Measurements from ENCODE around the gene AOC1. TPM values are rescaled to one million over a fixed set of nuclear protein-coding genes. Genes with fewer than 3 reads are reported as not detected.

AOC1 gene
- total and polyA plus RNA-seq, 2 of the 4 experiments (the other 2 are of a cell fraction) = not detected

- H2BK20ac ChIP-seq (ENCODE audit: low read depth, low read length) = no peak overlapping the region
- H3K4me1 ChIP-seq (ENCODE audit: control insufficient read depth, insufficient read depth, low read length) = no peaks in the 10 kb centered on the region
- no peaks in the 10 kb centered on the region for H3K36me3 ChIP-seq (ENCODE audit: control insufficient read depth, insufficient read depth, low read length)
- H3K79me1 ChIP-seq (ENCODE audit: low read depth in 1 of 2, low read length in 2 of 2) = no peaks in the 10 kb centered on the region
- H3K14ac ChIP-seq (replicated peaks; ENCODE audit: low read depth, low read length) = no peak overlapping the region
- no peak overlapping the region for H2BK15ac ChIP-seq (ENCODE audit: low read depth, low read length)
- TF ChIP-seq CHD1 (IDR thresholded peaks at IDR 0.05; ENCODE audit: low read depth, low read length) = no peak
- TF ChIP-seq SMC3 (IDR thresholded peaks at IDR 0.05; ENCODE audit: low read depth, low read length) = no peak
- no peak for TF ChIP-seq RFX5 (IDR thresholded peaks at IDR 0.05; ENCODE audit: low read depth, low read length)
- TF ChIP-seq RAD21 (IDR thresholded peaks at IDR 0.05; ENCODE audit: low read length) = no peak
- no peak for TF ChIP-seq FOS (IDR thresholded peaks at IDR 0.05; ENCODE audit: low read depth, low read length)
- TF ChIP-seq, protein P1, sequence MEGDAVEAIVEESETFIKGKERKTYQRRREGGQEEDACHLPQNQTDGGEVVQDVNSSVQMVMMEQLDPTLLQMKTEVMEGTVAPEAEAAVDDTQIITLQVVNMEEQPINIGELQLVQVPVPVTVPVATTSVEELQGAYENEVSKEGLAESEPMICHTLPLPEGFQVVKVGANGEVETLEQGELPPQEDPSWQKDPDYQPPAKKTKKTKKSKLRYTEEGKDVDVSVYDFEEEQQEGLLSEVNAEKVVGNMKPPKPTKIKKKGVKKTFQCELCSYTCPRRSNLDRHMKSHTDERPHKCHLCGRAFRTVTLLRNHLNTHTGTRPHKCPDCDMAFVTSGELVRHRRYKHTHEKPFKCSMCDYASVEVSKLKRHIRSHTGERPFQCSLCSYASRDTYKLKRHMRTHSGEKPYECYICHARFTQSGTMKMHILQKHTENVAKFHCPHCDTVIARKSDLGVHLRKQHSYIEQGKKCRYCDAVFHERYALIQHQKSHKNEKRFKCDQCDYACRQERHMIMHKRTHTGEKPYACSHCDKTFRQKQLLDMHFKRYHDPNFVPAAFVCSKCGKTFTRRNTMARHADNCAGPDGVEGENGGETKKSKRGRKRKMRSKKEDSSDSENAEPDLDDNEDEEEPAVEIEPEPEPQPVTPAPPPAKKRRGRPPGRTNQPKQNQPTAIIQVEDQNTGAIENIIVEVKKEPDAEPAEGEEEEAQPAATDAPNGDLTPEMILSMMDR (conservative IDR thresholded peaks at IDR 0.05; ENCODE audit: low read depth, low read length) = no peak
- no peak for TF ChIP-seq BHLHE40 (IDR thresholded peaks at IDR 0.05; ENCODE audit: low read depth, low read length)
- TF ChIP-seq RCOR1 (IDR thresholded peaks at IDR 0.05; ENCODE audit: insufficient replicate concordance, low read length) = no peak
- no peak for TF ChIP-seq CEBPB (IDR thresholded peaks at IDR 0.05; ENCODE audit: low read depth, low read length)
- no peak for TF ChIP-seq USF2 (IDR thresholded peaks at IDR 0.05; ENCODE audit: low read depth, low read length)
- WGBS, 2 experiments (ENCODE audit: extremely low coverage in 2 of 2, insufficient read length in 1 of 2) = no CpG with 5 or more reads among the region's 1 CpG
- in situ Hi-C loops (cut with MboI; ENCODE audit: low sequenced_read_pairs) = no loop called here
- no peaks in the 10 kb centered on the region; the same call in 1 of the 2 replicates for H3K27me3 ChIP-seq (ENCODE audit: control insufficient read depth, insufficient read depth, low read length)
- no peak overlapping the region for H2BK120ac ChIP-seq (ENCODE audit: low read depth, low read length)
- no peak overlapping the region for H3K56ac ChIP-seq (ENCODE audit: extremely low read depth, insufficient read depth, low read length)
- H3K4ac ChIP-seq (ENCODE audit: low read depth, low read length) = no peak overlapping the region
- no peak overlapping the region for H2AK9ac ChIP-seq (replicated peaks; ENCODE audit: low read depth, low read length, poor library complexity)
- no peak overlapping the region for H3K18ac ChIP-seq (ENCODE audit: low read depth, low read length)
- POLR2A ChIA-PET (ENCODE audit: unreplicated experiment) = no interaction called here
- dilution Hi-C loops (cut with HindIII; ENCODE audit: low sequenced_read_pairs, unreplicated experiment) = no loop called here
- no peak overlapping the region for H3K9ac ChIP-seq (ENCODE audit: low read depth, low read length)
- no peak overlapping the region for H2AK5ac ChIP-seq (ENCODE audit: low read depth, low read length)
- intact Hi-C loops (cut with micrococcal nuclease) = no loop called here
- no peak overlapping the region for H3K23ac ChIP-seq (ENCODE audit: low read depth, low read length)
- no TSS peak for BruUV-seq (replicated peaks)
- no peak overlapping the region for H3K4me3 ChIP-seq (ENCODE audit: insufficient read depth, low read depth, low read length)
- no peak overlapping the region for H4K8ac ChIP-seq (ENCODE audit: low read depth in 2 of 2, low read length in 2 of 2)
- H2AFZ ChIP-seq (replicated peaks; ENCODE audit: low read length, poor library complexity) = no peak overlapping the region
- no peak for ATAC-seq (ENCODE audit: low read depth)
- DNase-seq = no peak
- no peak overlapping the region for H3K27ac ChIP-seq (ENCODE audit: insufficient read depth, low read length)
- H3K9me3 ChIP-seq (ENCODE audit: control insufficient read depth, insufficient read depth, low read length) = no peaks in the 10 kb centered on the region
- no peak overlapping the region for H4K91ac ChIP-seq (ENCODE audit: insufficient read depth, low read depth, low read length)
- CTCF ChIA-PET = no interaction called here
- no peaks in the 10 kb centered on the region for H4K20me1 ChIP-seq (ENCODE audit: insufficient read depth, low read length)
- no peak overlapping the region for H4K5ac ChIP-seq (ENCODE audit: low read depth, low read length)
- no peaks in the 10 kb centered on the region for H3K9me1 ChIP-seq (ENCODE audit: insufficient read depth, low read length)
- H2BK5ac ChIP-seq (ENCODE audit: low read depth, low read length, poor library complexity, severe bottlenecking) = no peak overlapping the region
- H3K4me2 ChIP-seq (ENCODE audit: low read depth, low read length) = no peak overlapping the region
Measured at GRCh38 chr7:150830937-150831336, 21.4 kb upstream of the AOC1 start.
